ENCODE measurements around the gene TNFRSF4. TPM values are rescaled to one million over a fixed set of nuclear protein-coding genes. Genes with fewer than 3 reads are reported as not detected.

The TNFRSF4 gene
- total and polyA plus RNA-seq, 10 donors = 6.6 to 23.4 (median 13.6) TPM

GRCh38 chr1:1206966-1207531 lies 6.9 kb downstream of the TNFRSF4 start:
- Histone ChIP-seq H3K4me3 (peak overlapping the region in 2 of 8 donors; percentile 24 to 68), H3K27ac (peak overlapping the region in 2 of 8 donors; percentile 14 to 70), H3K27me3 (replicated peaks in 1 of 7) (peaks cover 0 to 83% (median 27%) of the 10 kb centered on the region in 7 donors), H3K9me3 (no peaks in the 10 kb centered on the region), H3K36me3 (peaks cover 0 to 7% (median 0%) of the 10 kb centered on the region in 6 donors), H3K4me1 (peaks cover 32 to 77% (median 52%) of the 10 kb centered on the region in 6 donors)
- DNase-seq = no peak
- no peak for TF ChIP-seq POLR2AphosphoS5 (IDR thresholded peaks at IDR 0.05)
- TF ChIP-seq CTCF (IDR thresholded peaks at IDR 0.05 in 8 of 11, conservative IDR thresholded peaks at IDR 0.05 in 3 of 11) = no peak
- no peak for TF ChIP-seq POLR2A (IDR thresholded peaks at IDR 0.05)
- intact Hi-C loops (cut with DNase I; ENCODE audit: low total_unique reads) = no loop called here
- WGBS, 5 donors = 18 to 61% (median 41%) methylated on average over 9 to 19 of the region's 19 CpGs

- peak; percentile 81 for DNase-seq
- intact Hi-C loops (cut with DNase I; ENCODE audit: low total_unique reads) = no loop called here
- H3K27ac ChIP-seq = peak within 1 kb of the TSS in 3 of 8 donors; percentile 14 to 70 (median 53)
- TF ChIP-seq POLR2A (IDR thresholded peaks at IDR 0.05) (no peak), CTCF (IDR thresholded peaks at IDR 0.05 in 8 of 11, conservative IDR thresholded peaks at IDR 0.05 in 3 of 11) (peak in 1 of 11 experiments; percentile 28), POLR2AphosphoS5 (IDR thresholded peaks at IDR 0.05) (peak in 1 of 3 donors; percentile 18)
- peaks cover 0 to 7% (median 0%) of the 10 kb centered on the region in 6 donors for H3K36me3 ChIP-seq
- H3K27me3 ChIP-seq (replicated peaks in 1 of 7) = peaks cover 0 to 79% (median 28%) of the 10 kb centered on the region in 7 donors
- 2 to 5% (median 3%) methylated on average over 33 to 49 of the region's 49 CpGs for WGBS, 5 donors
- peaks cover 32 to 74% (median 46%) of the 10 kb centered on the region in 6 donors for H3K4me1 ChIP-seq
- peak within 1 kb of the TSS; percentile 12 to 68 (median 30) for H3K4me3 ChIP-seq
- no peaks in the 10 kb centered on the region for H3K9me3 ChIP-seq
These were observed 7.5 kb downstream of the TNFRSF4 start, which contains the start of gene TNFRSF18 for GRCh38 chr1:1206376-1206965. TNFRSF18 (minus strand) TSS chr1:1206592; CDS start chr1:1206571, 21 bp downstream.

- intact Hi-C loops (cut with DNase I; ENCODE audit: low total_unique reads) = no loop called here
- TF ChIP-seq POLR2AphosphoS5 (IDR thresholded peaks at IDR 0.05) = no peak
- TF ChIP-seq CTCF (IDR thresholded peaks at IDR 0.05 in 8 of 11, conservative IDR thresholded peaks at IDR 0.05 in 3 of 11) = no peak
- TF ChIP-seq POLR2A (IDR thresholded peaks at IDR 0.05) = no peak
- 6 to 25% (median 19%) methylated on average over 12 to 31 of the region's 31 CpGs for WGBS, 5 donors
- Histone ChIP-seq H3K4me3 (peak overlapping the region; percentile 12 to 68 (median 30)), H3K27me3 (replicated peaks in 1 of 7) (peaks cover 0 to 83% (median 34%) of the 10 kb centered on the region in 7 donors), H3K9me3 (no peaks in the 10 kb centered on the region), H3K36me3 (peaks cover 0 to under 1% (median 0%) of the 10 kb centered on the region in 6 donors), H3K27ac (peak overlapping the region in 3 of 8 donors; percentile 14 to 70 (median 53)), H3K4me1 (peaks cover 32 to 74% (median 45%) of the 10 kb centered on the region in 6 donors)
- peak; percentile 76 for DNase-seq
These were observed 8.1 kb downstream of the TNFRSF4 start for GRCh38 chr1:1205769-1206375.

Data from spleen (tissue), 11 donors.